ENCODE measurements around the gene CIB2.
A peak's percentile ranks its signal among the peaks of the same experiment; 100 is the strongest.

Gene CIB2

DNA sequence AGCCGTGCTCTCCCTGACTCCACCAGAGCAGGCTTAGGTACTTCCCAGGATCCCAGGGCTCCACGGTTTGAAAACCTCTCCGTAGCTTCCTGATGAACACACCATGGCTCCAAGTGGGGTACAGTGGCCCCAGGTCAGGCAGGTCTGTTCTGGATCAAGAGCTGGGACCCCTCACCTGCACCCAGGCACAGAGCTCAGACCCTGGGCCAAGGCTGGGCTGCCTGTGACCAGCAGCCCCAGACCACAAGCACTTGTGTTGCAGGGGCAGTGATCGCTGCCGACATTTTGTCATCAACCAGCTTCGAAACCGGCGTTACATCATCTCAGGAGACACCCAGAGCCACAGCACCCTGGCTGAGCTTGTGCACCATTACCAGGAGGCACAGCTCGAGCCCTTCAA is 33.6 kb downstream of the CIB2 start:
- H3K4me1 ChIP-seq (ENCODE audit: insufficient read depth, poor library complexity, severe bottlenecking) = no peaks in the 10 kb centered on the region
- H3K4me3 ChIP-seq (ENCODE audit: severe bottlenecking) = no peak overlapping the region
- TF ChIP-seq, protein P1, sequence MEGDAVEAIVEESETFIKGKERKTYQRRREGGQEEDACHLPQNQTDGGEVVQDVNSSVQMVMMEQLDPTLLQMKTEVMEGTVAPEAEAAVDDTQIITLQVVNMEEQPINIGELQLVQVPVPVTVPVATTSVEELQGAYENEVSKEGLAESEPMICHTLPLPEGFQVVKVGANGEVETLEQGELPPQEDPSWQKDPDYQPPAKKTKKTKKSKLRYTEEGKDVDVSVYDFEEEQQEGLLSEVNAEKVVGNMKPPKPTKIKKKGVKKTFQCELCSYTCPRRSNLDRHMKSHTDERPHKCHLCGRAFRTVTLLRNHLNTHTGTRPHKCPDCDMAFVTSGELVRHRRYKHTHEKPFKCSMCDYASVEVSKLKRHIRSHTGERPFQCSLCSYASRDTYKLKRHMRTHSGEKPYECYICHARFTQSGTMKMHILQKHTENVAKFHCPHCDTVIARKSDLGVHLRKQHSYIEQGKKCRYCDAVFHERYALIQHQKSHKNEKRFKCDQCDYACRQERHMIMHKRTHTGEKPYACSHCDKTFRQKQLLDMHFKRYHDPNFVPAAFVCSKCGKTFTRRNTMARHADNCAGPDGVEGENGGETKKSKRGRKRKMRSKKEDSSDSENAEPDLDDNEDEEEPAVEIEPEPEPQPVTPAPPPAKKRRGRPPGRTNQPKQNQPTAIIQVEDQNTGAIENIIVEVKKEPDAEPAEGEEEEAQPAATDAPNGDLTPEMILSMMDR (IDR thresholded peaks at IDR 0.05; ENCODE audit: poor library complexity, severe bottlenecking) = no peak
- DNase-seq (ENCODE audit: low spot score) (peak; percentile 66), ATAC-seq (ENCODE audit: low read depth) (no peak)
- no peaks in the 10 kb centered on the region for H3K27me3 ChIP-seq (ENCODE audit: insufficient read depth, poor library complexity, severe bottlenecking)
- H3K27ac ChIP-seq (ENCODE audit: poor library complexity, severe bottlenecking) = no peak overlapping the region
- no peaks in the 10 kb centered on the region for H3K9me3 ChIP-seq (ENCODE audit: severe bottlenecking)
- no peaks in the 10 kb centered on the region for H3K36me3 ChIP-seq (ENCODE audit: low read depth)

DNA sequence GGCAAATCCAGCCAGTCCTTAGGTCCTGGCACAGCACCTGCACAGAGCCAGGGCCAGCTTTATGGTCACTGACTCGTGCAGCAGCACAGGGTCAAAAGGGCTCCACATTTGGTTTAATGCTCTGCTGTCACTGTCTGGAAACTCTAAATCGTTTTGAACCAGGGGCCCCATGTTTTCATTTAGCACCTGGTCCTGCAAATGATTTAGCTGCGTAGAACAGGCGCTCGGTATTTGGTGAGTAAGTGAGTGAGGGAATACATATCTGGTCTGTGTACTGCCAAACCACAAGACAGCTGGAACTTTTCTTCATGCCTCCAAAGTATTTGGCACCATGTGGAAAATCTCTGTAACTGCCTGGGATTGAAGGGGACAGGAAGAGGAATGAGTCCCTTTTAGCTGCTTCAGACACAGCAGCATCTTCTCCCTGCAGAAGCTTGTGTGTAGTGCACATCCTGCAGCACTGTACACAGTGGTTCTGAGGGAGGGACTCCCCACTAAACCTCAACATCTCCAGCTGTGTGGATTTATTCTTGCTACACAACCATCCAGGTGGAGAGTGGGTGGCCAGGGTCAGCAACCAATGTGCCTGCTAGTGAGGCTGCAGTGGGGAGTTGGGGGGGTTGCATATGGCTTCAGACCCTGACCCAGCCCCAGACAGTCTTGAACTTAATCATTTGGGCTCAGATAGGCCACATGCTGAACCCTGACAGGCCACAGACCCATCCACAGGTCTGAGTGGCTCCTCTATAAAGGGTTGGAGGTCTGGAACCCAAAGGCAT is 37.8 kb downstream of the CIB2 start:
- peak; percentile 31; the same call in 1 of the 3 replicates for ATAC-seq (ENCODE audit: low read depth)
- H3K27me3 ChIP-seq (ENCODE audit: insufficient read depth, poor library complexity, severe bottlenecking) = no peaks in the 10 kb centered on the region
- no peak overlapping the region for H3K4me3 ChIP-seq (ENCODE audit: severe bottlenecking)
- TF ChIP-seq, protein P1 (IDR thresholded peaks at IDR 0.05; ENCODE audit: poor library complexity, severe bottlenecking) = no peak
- H3K36me3 ChIP-seq (ENCODE audit: low read depth) = no peaks in the 10 kb centered on the region
- H3K4me1 ChIP-seq (ENCODE audit: insufficient read depth, poor library complexity, severe bottlenecking) = no peaks in the 10 kb centered on the region
- DNase-seq (ENCODE audit: low spot score) = peak; percentile 55
- H3K9me3 ChIP-seq (ENCODE audit: severe bottlenecking) = no peaks in the 10 kb centered on the region
- H3K27ac ChIP-seq (ENCODE audit: poor library complexity, severe bottlenecking) = no peak overlapping the region

DNA sequence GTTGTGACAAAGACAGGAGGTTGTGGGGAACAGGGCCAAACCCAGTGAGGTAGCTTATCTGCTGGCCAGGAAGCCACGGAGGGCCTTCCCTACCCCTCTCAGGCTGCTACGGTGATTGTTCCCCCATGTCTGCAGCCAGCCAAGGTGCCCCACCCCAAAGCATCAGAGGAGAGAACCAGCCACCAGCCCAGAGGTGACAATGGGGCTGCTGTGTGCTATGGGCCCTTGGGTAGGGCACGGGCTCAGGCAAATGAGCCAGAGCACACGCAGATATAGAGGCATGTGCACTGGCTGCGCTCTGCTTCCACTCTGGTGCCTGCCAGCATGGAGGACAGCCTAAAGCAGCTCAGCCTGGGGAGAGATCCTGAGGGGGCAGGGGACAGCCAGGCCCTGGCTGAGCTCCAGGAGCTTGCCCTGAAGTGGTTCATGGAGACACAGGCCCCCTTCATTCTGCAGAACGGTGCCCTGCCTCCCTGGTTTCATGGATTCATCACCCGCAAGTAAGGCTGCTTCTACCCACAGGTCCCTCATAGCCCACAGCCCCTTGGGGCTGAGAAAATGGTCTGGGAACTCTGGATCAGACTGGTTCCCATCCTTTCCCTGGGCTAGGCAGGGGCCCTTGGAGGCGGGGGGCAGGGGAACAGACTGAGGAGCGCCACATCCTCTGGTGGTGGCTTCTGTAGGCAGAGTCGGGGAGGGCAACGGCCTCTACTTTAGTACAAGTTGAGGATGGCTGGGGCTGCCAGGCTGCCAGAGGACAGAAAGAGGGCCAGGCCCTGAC is 38.8 kb downstream of the CIB2 start, which contains the start of gene SH2D7:
Gene SH2D7 (plus strand): TSS at position 301 of the 781 bp plus-strand sequence. CDS start 24 bp downstream, at position 325.
- H3K4me3 ChIP-seq (ENCODE audit: severe bottlenecking) = no peak within 1 kb of the TSS
- DNase-seq (ENCODE audit: low spot score) (peak; percentile 64), ATAC-seq (ENCODE audit: low read depth) (no peak)
- H3K36me3 ChIP-seq (ENCODE audit: low read depth) = no peaks in the 10 kb centered on the region
- no peaks in the 10 kb centered on the region for H3K27me3 ChIP-seq (ENCODE audit: insufficient read depth, poor library complexity, severe bottlenecking)
- H3K4me1 ChIP-seq (ENCODE audit: insufficient read depth, poor library complexity, severe bottlenecking) = no peaks in the 10 kb centered on the region
- no peaks in the 10 kb centered on the region for H3K9me3 ChIP-seq (ENCODE audit: severe bottlenecking)
- TF ChIP-seq, protein P1 (IDR thresholded peaks at IDR 0.05; ENCODE audit: poor library complexity, severe bottlenecking) = no peak
- no peak within 1 kb of the TSS for H3K27ac ChIP-seq (ENCODE audit: poor library complexity, severe bottlenecking)

DNA sequence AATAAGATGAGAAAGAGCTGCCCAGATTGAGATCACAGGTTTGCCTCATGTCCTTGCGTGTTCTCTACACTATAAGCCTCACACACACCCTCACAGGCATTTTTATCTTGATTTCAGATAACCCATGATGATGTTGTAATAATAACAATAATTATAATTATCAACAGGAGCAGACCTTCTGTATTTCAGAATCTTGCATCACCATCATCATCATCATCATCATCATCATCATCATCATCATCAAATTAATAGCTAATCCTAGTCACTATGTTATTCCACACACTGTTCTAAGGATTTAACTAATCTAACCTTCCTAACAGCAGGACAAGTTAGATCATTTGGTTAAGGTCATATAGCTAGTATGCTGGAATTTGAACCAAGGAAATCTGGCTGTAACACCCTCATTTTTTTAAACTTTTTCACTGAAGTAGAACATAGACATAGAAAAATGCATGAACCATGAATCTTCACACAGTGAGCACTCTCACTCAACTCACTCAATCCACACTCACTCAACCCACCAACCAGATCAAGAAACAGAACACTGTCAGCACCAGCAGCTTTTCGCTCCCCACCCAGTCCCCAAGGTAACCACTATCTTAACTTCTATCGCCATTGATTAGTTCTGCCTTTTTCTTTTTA is 40.7 kb downstream of the CIB2 start:
- DNase-seq (ENCODE audit: low spot score) (no peak), ATAC-seq (ENCODE audit: low read depth) (no peak)
- Histone ChIP-seq H3K4me3 (ENCODE audit: severe bottlenecking) (no peak overlapping the region), H3K9me3 (ENCODE audit: severe bottlenecking) (no peaks in the 10 kb centered on the region), H3K4me1 (ENCODE audit: insufficient read depth, poor library complexity, severe bottlenecking) (no peaks in the 10 kb centered on the region), H3K27ac (ENCODE audit: poor library complexity, severe bottlenecking) (no peak overlapping the region), H3K36me3 (ENCODE audit: low read depth) (no peaks in the 10 kb centered on the region), H3K27me3 (ENCODE audit: insufficient read depth, poor library complexity, severe bottlenecking) (no peaks in the 10 kb centered on the region)
- TF ChIP-seq, protein P1 (IDR thresholded peaks at IDR 0.05; ENCODE audit: poor library complexity, severe bottlenecking) = no peak
